Cardiac fibroblast (primary cell): ENCODE results near the gene EPHB3.

Experiments used
- DNase-seq, 2 donors: peaks; one replicate each; pipeline versions ENCODE4 v3.0.0 to v3.0.0-alpha.2; 2010; ENCODE audit warnings: low read depth in 2 of 2
- H3K4me3 ChIP-seq, 2 donors: replicated peaks in 1 of 2; 1 replicate in 1 of 2; 2 replicates in 1 of 2; pipeline ENCODE4 v1.5.1; 2011; ENCODE audit warnings: low read depth in 2 of 2, low read length in 2 of 2, mild to moderate bottlenecking in 2 of 2, moderate library complexity in 1 of 2
- TF ChIP-seq, protein P1 (sequence below): IDR thresholded peaks from one replicate; pipeline ENCODE4 v1.5.1; 2011; ENCODE audit warnings: low read depth, mild to moderate bottlenecking, low read length, inconsistent platforms

EPHB3 gene

DNA sequence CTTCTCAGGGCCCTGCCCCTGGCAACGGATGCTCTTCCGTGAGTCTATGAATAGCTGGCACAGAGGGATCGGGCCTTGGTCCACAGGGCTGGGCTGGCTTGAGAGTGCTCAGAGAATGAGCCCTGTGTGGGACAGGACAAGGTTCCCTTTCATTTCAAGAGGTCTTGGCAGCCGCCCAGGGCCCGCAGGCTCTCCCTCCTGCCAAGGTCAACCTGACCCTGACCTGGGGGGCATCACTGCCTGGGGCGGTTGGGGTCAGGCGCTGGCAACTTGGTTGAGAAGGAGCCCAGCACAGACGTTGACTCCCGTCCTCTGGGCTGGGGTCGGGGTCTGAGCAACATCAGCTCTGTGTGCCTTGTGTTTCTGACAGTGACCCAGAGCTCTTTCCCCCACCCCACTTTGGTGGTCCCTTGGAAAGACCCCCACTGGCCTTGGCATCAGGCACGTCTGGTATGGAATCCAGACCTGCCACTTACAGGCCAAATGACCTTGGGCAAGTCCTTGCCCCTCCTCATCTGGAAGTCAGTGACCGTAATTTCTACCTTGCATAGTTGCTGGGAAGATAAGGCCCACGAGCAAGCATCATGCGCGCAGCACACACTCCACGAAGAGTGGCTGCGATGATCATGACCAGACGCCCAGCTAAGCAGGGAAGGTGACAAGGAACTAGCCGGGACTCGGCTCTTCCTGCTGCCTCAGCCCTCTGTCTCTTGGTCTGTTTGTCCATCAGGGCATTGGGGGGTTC lies 36.4 kb downstream of the EPHB3 start:
- H3K4me3 ChIP-seq = no peak overlapping the region
- DNase-seq = no peak
- TF ChIP-seq, protein P1, sequence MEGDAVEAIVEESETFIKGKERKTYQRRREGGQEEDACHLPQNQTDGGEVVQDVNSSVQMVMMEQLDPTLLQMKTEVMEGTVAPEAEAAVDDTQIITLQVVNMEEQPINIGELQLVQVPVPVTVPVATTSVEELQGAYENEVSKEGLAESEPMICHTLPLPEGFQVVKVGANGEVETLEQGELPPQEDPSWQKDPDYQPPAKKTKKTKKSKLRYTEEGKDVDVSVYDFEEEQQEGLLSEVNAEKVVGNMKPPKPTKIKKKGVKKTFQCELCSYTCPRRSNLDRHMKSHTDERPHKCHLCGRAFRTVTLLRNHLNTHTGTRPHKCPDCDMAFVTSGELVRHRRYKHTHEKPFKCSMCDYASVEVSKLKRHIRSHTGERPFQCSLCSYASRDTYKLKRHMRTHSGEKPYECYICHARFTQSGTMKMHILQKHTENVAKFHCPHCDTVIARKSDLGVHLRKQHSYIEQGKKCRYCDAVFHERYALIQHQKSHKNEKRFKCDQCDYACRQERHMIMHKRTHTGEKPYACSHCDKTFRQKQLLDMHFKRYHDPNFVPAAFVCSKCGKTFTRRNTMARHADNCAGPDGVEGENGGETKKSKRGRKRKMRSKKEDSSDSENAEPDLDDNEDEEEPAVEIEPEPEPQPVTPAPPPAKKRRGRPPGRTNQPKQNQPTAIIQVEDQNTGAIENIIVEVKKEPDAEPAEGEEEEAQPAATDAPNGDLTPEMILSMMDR = no peak

DNA sequence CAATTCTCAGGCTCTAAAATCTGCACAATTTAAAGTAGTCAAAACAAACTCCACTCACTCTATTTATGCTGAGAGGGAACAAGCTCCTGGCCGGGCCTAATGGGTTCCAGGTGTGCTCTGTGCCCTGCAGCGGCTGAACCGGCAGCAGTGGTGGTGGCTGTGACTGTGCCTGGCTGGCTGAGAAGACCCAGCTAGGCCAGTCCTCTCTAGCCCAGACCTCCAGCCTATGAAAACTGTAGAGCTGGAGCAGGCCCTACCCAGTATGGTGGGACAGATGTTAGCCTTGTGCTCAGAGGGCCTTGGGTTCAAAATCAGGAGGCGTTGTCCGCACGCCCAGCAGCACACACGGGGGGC lies 37.0 kb downstream of the EPHB3 start:
- TF ChIP-seq, protein P1 = no peak
- no peak for DNase-seq
- no peak overlapping the region for H3K4me3 ChIP-seq

DNA sequence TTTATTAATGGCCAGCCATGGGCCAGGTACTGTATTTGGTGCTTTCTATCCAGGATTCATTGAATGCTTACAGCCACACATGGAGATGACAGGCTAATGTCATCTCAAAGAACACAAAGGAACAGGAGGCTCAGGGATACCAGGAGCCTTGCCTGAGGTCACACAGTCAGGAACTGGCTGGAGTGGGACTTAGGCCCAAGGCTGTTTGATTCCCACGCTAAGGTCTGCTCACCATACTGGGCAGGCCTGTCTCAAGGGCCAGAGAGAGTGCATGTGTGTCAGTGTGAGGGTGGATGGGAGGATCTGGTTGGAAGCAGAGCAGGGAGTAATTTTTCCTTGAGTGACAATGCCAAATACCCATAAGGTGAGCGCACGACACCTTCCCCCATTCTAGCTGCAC lies 37.6 kb downstream of the EPHB3 start:
- TF ChIP-seq, protein P1 = no peak
- no peak overlapping the region for H3K4me3 ChIP-seq
- DNase-seq = no peak

DNA sequence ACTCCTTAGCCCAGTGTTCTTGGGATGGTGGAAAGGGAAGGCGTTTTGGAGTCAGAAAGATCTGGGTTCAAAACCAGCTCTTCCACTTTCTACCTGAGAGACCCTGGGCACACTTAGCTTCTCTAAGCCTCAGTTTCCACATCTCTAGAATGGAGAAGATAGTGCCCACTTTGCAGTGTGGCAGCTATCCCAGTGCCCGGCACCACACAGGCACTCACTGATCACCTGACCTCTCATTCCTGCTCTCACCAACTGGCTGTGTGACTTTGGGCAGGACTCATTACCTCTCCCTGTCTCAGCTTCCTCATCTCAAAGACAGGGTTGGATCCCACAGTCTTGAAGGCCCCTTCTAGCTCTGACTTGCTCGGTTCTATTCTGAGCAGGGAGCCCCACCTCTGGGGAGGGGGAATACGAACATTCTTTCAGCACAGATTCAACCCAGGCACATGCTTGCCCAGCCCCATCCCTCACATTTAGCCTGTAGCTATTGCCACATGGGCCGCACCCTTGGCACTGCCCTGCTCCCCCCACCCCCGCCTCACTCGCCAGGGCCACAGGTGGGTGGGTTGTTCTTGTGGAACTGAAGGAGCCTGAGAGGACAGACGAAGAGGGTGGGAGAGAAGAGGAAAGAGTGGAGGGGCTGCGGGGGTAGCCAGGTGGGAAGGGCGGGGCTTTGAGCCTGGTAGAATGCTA lies 39.2 kb downstream of the EPHB3 start:
- TF ChIP-seq, protein P1 = no peak
- DNase-seq = no peak
- H3K4me3 ChIP-seq = no peak overlapping the region

DNA sequence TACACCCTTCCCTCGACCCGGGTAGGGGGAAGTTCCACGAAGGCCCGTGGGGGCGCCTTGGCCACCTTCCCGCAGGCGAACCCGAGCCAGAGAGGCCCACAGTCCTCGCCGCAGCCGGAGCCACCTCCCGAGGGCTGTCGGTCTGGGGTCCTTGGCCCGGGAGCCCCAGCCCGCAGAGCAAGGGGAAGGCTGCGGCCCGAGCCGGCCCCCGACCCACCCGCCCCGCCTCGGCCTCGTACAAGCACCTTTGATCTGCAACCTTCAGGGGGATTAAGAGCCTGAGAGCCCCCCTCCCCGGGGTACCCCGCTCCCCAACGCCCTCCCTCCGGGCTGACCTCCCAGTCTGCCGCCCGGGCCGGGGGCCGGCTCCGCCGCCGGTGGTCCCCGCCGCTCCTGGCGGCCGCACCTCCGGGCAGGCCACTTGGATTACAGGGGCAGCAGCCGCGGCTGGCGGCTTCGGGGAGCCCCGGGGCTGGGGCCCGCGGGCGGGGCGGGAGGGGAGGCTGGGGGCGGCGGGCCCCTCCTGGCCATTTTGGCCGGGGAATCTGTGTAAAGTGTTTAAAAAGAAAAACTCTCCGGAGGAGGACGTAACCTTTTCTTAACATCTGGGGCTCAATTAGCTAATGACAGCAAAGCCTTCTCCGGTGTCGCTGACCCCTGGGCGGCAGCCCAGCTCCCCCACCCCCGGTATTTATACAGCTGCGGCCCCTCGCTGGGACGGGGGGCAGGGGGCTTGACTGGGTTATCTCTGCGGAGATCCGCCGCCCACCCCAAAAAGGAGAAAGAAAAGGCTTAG lies 40.2 kb downstream of the EPHB3 start:
- TF ChIP-seq, protein P1 = no peak
- no peak overlapping the region for H3K4me3 ChIP-seq
- no peak for DNase-seq

DNA sequence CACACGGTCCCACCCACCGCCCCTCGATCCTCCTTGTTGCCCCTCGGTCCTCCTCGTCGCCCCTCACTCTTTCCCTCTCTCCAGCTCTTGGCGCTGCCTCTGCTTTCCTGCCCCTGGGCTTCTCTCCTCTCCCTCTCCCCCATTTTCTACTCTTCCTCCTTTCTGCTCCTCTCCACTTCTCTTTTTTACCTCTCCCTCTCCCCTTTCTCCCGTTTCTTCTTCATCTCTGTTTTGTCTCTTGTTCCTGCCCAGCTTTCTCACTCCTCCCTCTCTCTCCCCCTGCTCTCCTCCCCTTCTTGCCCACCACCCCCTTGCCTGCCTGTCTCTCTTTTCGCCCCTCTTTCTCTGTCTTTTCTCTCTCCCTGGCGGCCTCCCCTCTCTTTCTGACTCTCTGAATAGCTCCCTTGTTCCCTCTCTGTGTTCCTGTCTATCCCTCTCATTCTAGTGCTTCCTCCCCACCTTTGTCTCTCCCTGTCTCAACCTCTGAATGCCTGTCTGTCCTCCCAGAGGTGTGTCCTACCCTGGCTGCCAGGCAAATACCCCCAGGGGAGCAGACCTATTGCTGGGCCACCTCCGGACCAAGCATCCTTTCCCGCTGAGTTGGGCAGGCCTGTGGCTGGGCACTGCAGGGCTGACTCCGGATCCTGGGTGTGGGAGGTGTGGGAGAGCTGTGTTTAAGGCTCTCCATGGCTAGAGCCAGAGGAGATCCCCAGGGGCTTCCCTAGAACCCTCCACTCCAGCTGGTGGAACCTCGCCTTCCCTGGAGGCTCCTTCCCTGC lies 41.0 kb downstream of the EPHB3 start:
- TF ChIP-seq, protein P1 = no peak
- no peak overlapping the region for H3K4me3 ChIP-seq
- no peak for DNase-seq
